K562 (cell line): ENCODE results near the gene ARPC1A. TPM values are rescaled to one million over a fixed set of nuclear protein-coding genes. Genes with fewer than 3 reads are reported as not detected.

Experiments used
- CBX1 ChIP-seq: sonication (generic); IDR thresholded peaks from 2 replicates; pipeline ENCODE4 v1.6.1; 2016; ENCODE audit warnings: antibody characterized with exemption, low read depth, mild to moderate bottlenecking
- CCNT2 ChIP-seq: IDR thresholded peaks from 2 replicates; pipeline ENCODE4 v1.6.1; 2011; ENCODE audit warnings: borderline replicate concordance, low read depth, mild to moderate bottlenecking, moderate library complexity, mixed read lengths, low read length; ENCODE audit not compliant: insufficient read length; ENCODE audit errors: extremely low read depth
- GABPB1 ChIP-seq: sonication (generic); formaldehyde crosslinking; IDR thresholded peaks from 2 replicates; pipeline ENCODE4 v1.8.0; 2022; ENCODE audit warnings: mild to moderate bottlenecking, missing genetic modification reagents
- HDAC2 ChIP-seq: fragments of 450-650 bp; IDR thresholded peaks from 2 replicates; pipeline ENCODE4 v1.6.1; 2016; ENCODE audit warnings: mild to moderate bottlenecking
- KDM5B ChIP-seq: fragments of 200-600 bp; sonication (generic); IDR thresholded peaks from 2 replicates; pipeline ENCODE4 v1.6.1; 2012; ENCODE audit warnings: low read depth, mild to moderate bottlenecking, moderate library complexity, low read length, control low read depth, inconsistent platforms; ENCODE audit not compliant: insufficient replicate concordance
- MAZ ChIP-seq, 2 experiments: fragments of 450-650 bp in 1 of 2; sonication (generic) in 1 of 2; formaldehyde crosslinking; IDR thresholded peaks in 1 of 2; conservative IDR thresholded peaks in 1 of 2; 2 replicates each; pipeline versions ENCODE4 v1.4.0 to v1.5.0; 2020; ENCODE audit warnings: mild to moderate bottlenecking in 1 of 2, missing genetic modification reagents in 1 of 2
- MCM7 ChIP-seq, 2 experiments: fragments of 450-650 bp; IDR thresholded peaks; 2 replicates each; pipeline ENCODE4 v1.6.1; 2016 to 2018
- MNT ChIP-seq, 2 experiments: fragments of 450-650 bp; conservative IDR thresholded peaks; 2 replicates each; pipeline ENCODE4 v1.6.1; 2017; ENCODE audit warnings: mild to moderate bottlenecking in 2 of 2, moderate library complexity in 2 of 2
- NEUROD1 ChIP-seq: fragments of 150-350 bp; IDR thresholded peaks from 2 replicates; pipeline ENCODE4 v1.6.1; 2014; ENCODE audit warnings: borderline replicate concordance, low read length, low read depth; ENCODE audit not compliant: partially characterized antibody
- NFE2 ChIP-seq: IDR thresholded peaks from 2 replicates; pipeline ENCODE4 v1.6.1; 2014; ENCODE audit warnings: antibody characterized with exemption, low read depth
- POLR2AphosphoS5 ChIP-seq: IDR thresholded peaks from 2 replicates; pipeline ENCODE4 v1.6.1; 2011; ENCODE audit warnings: mild to moderate bottlenecking, low read depth, low read length, moderate library complexity; ENCODE audit not compliant: control insufficient read depth, insufficient read depth
- RB1 ChIP-seq: fragments of 450-650 bp; IDR thresholded peaks from 2 replicates; pipeline ENCODE4 v1.6.1; 2017; ENCODE audit warnings: low read depth, mild to moderate bottlenecking
- RREB1 ChIP-seq: fragments of 250-450 bp; sonication (Bioruptor Pico); IDR thresholded peaks from 2 replicates; pipeline ENCODE4 v1.4.0; 2020
- TEAD2 ChIP-seq: fragments of 450-650 bp; IDR thresholded peaks from 2 replicates; pipeline ENCODE4 v1.6.1; 2016; ENCODE audit warnings: missing genetic modification characterization, control low read depth, missing compliant biosample characterization
- ZNF395 ChIP-seq: fragments of 200-800 bp; sonication (Bioruptor generic); IDR thresholded peaks from 2 replicates; pipeline ENCODE4 v1.6.1; 2017; ENCODE audit warnings: missing genetic modification characterization, missing compliant biosample characterization
- ZNF408 ChIP-seq: fragments of 250-450 bp; sonication (Bioruptor Pico); IDR thresholded peaks from 2 replicates; pipeline ENCODE4 v1.4.0; 2020; ENCODE audit warnings: low read depth, mild to moderate bottlenecking, moderate library complexity
- ZNF561 ChIP-seq: fragments of 450-650 bp; formaldehyde crosslinking; conservative IDR thresholded peaks from 2 replicates; pipeline ENCODE4 v1.4.0; 2020; ENCODE audit warnings: mild to moderate bottlenecking, moderate library complexity
- ZNF778 ChIP-seq: fragments of 450-650 bp; formaldehyde crosslinking; IDR thresholded peaks from 2 replicates; pipeline ENCODE4 v1.4.0; 2020; ENCODE audit warnings: mild to moderate bottlenecking, moderate library complexity
- polyA plus RNA-seq, 8 experiments: library from polyadenylated mRNA; depleted of rRNA in 4 of 8; stranded (reverse) in 5 of 8; unstranded in 3 of 8; fragments of >200 nt; fragmentation: Nextera tagmentation in 2 of 8; fragmentation: Illumina TruSeq in 1 of 8; extraction: Ambion mirVana in 2 of 8; extraction: Trizol in 1 of 8; gene quantifications; 2 replicates each; pipeline versions ENCODE4 v1.2.1 to v1.2.3, GENCODE V29; 2011 to 2014; ENCODE audit warnings: inconsistent platforms in 1 of 8, missing spikeins in 1 of 8
- total RNA-seq, 7 experiments: library from RNA; depleted of rRNA in 6 of 7; stranded (reverse); fragments of >200 nt in 6 of 7; fragmentation: Illumina TruSeq in 2 of 7; extraction: Trizol in 2 of 7; gene quantifications; 2 replicates each; pipeline versions ENCODE4 v1.2.1 to v1.2.3, GENCODE V29; 2011 to 2021; ENCODE audit warnings: low replicate concordance in 1 of 7

The ARPC1A gene
- total and polyA plus RNA-seq, 9 of the 15 experiments (the other 6 are each of a cell fraction or from before 2014, with no cell fraction given) = 39.5 to 151 (median 86.1) TPM

GRCh38 chr7:99374111-99375064 lies 48.7 kb downstream of the ARPC1A start, which contains the start of gene ARPC1B (continued):
- peak; percentile 65; the same call in 1 of the 2 replicates for TF ChIP-seq RREB1
- no peak for TF ChIP-seq ZNF561 (CRISPR knock-in tag)
- TF ChIP-seq ZNF408 (CRISPR knock-in tag) = no peak
- TF ChIP-seq NEUROD1 = peak; percentile 46
- no peak for TF ChIP-seq HDAC2
- no peak for TF ChIP-seq TEAD2
- TF ChIP-seq GABPB1 (CRISPR knock-in tag) = peak; percentile 64; the same call in 1 of the 2 replicates
- peak; percentile 37 to 77 for TF ChIP-seq MAZ (CRISPR knock-in tag; conservative IDR thresholded peaks at IDR 0.05 in 1 of 2, IDR thresholded peaks at IDR 0.05 in 1 of 2)
- TF ChIP-seq MCM7 (IDR thresholded peaks at IDR 0.05) = no peak
- peak in 1 of 2 experiments; percentile 70 for TF ChIP-seq MNT (conservative IDR thresholded peaks at IDR 0.05)
- TF ChIP-seq ZNF395 (CRISPR knock-in tag) = peak; percentile 85; the same call in 1 of the 2 replicates
- no peak for TF ChIP-seq NFE2
- peak; percentile 71 for TF ChIP-seq KDM5B
- peak; percentile 78; the same call in 1 of the 2 replicates for TF ChIP-seq CBX1
- peak; percentile 43 for TF ChIP-seq CCNT2
- peak; percentile 97 for TF ChIP-seq POLR2AphosphoS5
- TF ChIP-seq RB1 = peak; percentile 80; the same call in 1 of the 2 replicates
- no peak for TF ChIP-seq ZNF778 (CRISPR knock-in tag)
